Measurements from ENCODE around the gene DSG2. TPM values are rescaled to one million over a fixed set of nuclear protein-coding genes. Genes with fewer than 3 reads are reported as not detected.

DSG2 gene
- total RNA-seq, 1 donor from 2014 or later, result not detected

- no peak for DNase-seq (ENCODE audit: low read depth)
Measured at GRCh38 chr18:31587529-31587928, 89.6 kb downstream of the DSG2 start.

GRCh38 chr18:31590570-31590969 is 92.6 kb downstream of the DSG2 start:
- no peak for DNase-seq (ENCODE audit: low read depth)

- DNase-seq (ENCODE audit: low read depth), result no peak
Measured at GRCh38 chr18:31591113-31591512, 93.1 kb downstream of the DSG2 start.

- DNase-seq (ENCODE audit: low read depth), result no peak
Measured at GRCh38 chr18:31591628-31592027, 93.7 kb downstream of the DSG2 start, which contains the start of gene TTR. Gene TTR, plus strand, starts transcription at chr18:31591877. Its CDS starts 26 bp downstream, at chr18:31591903.

- DNase-seq (ENCODE audit: low read depth), result no peak
Measured at GRCh38 chr18:31592506-31593157, 94.7 kb downstream of the DSG2 start.

- DNase-seq (ENCODE audit: low read depth), result no peak
Measured at GRCh38 chr18:31595121-31595771, 97.3 kb downstream of the DSG2 start.

- no peak for DNase-seq (ENCODE audit: low read depth)
Measured at GRCh38 chr18:31596081-31596872, 98.3 kb downstream of the DSG2 start.

GRCh38 chr18:31598021-31598805 is 100.2 kb downstream of the DSG2 start:
- no peak for DNase-seq (ENCODE audit: low read depth)

Other genes with a start within 250 kb of the DSG2 start
- gene DSG1, start 180.0 kb upstream of the DSG2 start, total RNA-seq, result not detected in 2 replicates
- gene DSG4, start 121.4 kb upstream of the DSG2 start, total RNA-seq, result not detected in 2 replicates
- not detected in 2 replicates for gene DSG3, start 50.4 kb upstream of the DSG2 start, total RNA-seq
- not detected in 2 replicates for gene TTR, start 93.7 kb downstream of the DSG2 start, total RNA-seq
- not detected in 2 replicates for gene B4GALT6, start 186.4 kb downstream of the DSG2 start, total RNA-seq